ENCODE measurements around the gene KCNN3.

KCNN3 gene

DNA sequence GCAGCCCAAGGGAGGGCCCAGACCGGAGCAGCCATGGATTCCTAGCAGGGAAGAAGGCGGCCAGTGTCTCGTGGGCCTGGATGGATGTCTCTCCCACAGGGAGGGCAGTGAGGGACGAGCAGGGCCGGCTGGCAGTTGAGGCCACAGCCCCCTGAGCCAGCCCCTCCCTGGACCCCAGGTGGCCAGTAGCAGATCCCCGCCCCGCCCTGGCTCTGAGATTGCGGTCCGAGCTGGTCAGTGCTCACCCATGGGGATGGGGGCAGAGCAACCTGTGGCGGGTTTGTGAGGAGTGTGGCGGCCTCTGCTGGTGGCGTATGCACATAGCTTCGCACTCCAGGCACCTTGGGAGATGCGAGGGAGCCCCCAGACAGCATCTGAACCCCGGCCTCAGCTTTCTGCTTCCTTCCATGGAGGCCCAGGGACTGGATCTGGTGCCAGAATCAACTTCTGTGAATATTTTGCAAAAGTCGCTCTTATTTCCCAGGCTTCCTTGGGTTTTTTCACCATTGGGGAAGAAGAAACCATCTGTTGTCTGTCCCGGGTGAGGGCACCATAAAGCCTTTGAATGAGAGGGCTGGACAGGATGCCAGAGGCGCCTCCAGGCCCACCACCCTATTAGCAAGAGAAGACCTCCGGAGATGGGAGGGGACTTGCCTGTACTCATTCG is 8.4 kb upstream of the KCNN3 start:
- DNase-seq = peak; percentile 60

DNA sequence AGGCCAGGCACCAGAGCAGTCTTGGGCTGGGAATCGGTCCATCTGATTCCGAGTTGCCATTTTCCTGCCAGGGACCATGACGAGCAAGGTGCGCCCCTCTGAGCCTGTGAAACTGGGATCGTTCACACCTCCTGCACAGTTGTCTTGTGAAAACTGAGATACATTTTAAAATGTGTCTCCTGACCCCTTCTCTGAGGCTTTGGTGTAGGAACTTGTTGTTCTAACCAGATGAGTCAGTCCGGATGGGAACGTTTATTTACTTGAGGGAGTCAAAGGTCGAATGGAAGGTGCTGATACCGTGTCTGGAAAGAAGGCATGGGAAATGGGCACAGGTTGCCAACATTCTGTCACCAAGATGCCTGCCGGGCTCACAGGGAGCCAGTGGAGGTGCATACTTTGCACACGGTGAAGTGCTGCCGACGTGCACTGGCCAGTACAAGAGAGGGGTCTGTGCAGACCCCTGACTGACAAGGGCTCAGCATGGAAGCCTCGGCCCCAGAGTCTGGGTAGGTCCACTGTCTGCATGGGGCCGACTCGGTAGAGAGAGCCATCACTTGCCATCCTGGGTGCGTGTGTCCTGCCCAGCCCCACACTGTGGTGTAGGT is 7.4 kb upstream of the KCNN3 start:
- DNase-seq = no peak

DNA sequence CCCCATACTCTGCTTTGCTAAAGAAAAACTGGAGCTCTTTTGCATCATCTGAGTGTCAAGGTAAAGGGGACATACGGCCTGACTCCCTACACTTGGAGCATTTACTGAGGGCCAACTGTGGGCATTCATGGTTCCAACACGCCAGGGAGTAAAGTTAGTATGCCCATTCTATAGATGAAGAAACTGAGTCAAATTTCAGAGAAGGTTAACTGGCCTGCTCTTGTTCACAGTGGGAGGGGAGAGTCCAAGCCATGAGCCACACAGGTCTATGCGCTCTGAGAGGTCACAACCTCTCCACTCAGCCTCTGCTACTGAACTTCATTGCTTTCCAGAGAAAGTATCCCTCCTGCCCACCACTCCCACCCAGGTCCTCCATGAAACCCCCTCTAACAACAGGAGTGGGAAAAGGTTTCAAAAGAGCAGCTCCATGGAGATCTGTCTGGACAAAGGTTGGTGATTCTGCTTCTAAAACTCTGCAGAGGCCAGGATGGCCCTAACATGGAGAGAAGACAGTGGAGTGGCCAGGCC is 6.8 kb upstream of the KCNN3 start:
- DNase-seq = no peak

DNA sequence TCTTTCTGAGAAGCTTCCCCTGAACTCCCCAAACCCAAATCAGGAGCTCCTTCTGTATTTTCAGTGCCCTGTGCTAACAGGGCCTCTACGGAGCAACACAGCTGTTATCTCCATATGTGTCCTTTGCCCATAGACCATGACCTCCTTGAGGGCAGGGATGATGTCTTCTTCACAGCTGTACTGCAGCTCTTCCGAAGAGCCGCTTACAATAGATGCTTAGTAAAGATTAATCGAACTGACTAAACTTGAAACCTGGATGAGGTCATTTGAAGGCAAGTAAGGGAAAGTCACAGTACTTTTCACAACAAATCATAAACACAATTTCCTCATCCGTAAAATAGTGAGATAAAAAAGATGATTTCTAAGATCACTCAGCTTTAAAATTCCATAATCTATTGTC is 4.4 kb upstream of the KCNN3 start:
- DNase-seq = no peak

DNA sequence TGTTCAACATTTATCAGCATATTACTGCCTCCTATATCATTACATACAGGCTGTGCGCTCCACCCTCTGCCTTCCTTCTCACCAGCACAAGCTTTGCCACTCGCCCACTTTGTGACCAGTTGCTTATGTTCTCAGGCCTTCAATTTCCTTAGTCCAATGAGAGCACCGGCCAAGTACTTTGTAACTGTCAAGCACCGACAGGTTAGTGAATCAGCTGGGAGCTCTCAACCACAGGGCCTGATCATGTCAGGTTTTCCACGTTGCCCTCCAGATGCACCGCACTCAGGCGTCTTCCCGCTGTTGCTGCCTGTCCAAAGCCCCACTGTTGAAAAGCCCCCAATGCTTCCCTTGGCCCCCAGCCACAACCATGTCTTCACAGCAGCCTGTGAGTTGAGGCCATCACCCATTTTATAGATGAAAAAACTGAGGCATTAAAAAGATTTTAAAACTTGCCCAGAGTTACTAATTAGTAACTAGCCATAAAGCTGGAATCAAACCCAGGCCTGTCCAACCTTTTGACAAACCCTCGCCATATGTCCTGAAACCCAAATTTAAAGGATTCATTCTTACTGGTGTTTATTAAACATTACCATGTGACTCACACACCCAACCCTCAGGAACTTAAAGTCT is 3.4 kb upstream of the KCNN3 start:
- no peak for DNase-seq

DNA sequence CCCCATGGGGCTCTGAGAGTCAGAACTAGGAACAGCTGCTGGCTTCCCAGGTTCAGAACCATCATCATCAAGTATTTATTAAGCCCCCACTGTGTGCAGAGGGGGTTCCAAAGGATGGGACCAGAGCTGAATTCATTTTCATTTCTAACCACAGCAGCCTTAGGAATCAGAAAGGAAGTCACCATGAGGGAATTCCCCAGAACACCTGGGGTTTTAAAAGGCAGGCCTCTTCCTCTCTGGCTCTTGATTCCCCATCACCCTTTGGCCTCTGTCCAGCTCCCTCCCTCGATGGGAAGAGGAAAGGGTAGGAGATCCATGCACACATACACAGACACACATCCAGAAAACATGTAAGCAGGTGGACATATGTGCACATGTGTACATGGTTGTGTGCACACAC is 1.3 kb upstream of the KCNN3 start:
- no peak for DNase-seq

DNA sequence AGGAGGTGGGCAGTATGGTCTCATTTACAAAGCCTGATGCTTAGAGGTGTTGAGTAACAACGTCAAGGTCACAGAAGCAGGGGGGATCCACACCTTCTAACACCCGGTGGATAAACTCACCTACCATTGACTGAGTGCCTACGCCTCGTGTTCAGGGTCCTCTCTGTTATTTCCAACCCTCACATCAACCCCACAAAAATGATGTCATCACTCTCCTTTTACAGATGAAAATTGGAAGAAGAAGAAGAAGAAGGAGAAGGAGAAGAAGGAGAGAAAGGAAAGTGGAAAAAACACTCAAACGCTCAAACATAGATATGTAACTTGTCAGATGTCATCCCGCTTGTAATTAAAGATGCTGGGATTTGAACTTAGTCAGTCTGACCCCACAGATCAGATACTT is 653 bp upstream of the KCNN3 start:
- DNase-seq = no peak

DNA sequence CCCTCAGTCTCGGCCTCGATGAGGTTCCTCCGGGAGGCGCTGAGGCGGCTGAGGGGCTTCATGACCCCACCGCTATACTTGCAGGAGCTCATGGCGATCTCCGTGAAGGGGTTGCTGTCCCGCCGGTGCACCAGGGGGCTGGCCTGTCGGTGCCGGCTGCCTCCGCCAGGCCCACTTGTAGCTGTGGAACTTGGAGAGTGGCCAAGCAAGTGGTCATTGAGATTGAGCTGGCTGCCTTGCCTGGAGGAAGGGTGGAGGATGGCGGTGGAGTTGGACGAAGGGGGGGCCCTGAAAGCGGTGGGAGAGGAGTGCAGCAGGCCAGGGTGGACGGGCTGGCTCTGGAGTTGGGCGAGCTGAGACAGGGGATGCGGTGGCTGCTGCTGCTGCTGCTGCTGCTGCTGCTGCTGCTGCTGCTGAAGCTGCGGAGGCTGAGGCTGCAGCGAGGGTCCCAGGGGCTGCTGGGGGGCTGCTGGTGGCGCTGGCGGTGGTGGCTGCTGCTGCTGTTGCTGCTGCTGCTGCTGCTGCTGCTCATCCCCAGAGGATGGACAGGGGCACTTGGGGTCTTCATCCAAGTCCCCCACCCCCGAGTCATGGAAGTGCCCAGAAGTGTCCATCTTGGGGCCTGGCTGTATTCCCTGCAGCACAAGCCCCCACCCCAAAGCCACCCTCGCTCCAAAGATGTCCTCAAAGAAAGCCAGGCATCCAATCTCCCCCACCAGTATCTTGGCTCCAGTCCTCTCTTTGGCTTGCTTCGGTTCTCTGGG is 548 bp downstream of the KCNN3 start:
- DNase-seq = no peak

DNA sequence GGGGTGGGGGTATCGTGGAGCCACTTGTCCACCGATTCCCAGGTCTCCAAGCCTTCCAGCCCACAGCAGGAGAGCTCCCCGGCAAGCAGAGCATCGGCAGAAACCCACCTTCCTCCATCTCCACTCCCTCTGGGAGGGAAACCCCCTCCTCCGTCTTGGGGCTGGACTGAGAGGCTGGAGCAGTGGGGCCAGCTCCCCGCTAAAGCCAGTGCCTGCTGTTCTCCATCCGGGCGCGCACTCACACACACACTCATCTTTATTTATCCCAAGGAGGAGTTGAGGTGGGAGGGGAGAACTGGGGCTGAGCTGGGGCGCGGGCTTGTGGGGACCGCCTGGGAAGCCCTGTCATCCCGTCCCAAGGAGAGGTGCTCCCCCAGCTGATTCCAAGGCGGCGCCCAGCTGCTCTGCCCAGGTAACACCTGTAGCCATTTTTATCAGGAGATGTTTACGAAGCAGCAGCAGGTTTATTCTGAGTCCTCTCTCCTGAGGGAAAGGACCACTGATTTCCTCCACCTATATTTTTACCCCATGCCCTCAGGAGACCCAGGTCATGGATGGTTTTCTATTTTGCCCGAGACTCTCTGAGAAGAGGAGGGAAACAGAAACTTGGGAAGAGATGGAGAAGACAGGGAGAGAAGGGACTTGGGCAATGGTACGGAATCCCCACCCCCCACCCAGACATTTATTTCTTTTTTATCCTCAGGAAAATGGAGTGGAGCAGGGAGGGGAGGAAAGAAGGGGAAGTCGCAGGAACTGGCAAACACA is 2.1 kb downstream of the KCNN3 start:
- no peak for DNase-seq

DNA sequence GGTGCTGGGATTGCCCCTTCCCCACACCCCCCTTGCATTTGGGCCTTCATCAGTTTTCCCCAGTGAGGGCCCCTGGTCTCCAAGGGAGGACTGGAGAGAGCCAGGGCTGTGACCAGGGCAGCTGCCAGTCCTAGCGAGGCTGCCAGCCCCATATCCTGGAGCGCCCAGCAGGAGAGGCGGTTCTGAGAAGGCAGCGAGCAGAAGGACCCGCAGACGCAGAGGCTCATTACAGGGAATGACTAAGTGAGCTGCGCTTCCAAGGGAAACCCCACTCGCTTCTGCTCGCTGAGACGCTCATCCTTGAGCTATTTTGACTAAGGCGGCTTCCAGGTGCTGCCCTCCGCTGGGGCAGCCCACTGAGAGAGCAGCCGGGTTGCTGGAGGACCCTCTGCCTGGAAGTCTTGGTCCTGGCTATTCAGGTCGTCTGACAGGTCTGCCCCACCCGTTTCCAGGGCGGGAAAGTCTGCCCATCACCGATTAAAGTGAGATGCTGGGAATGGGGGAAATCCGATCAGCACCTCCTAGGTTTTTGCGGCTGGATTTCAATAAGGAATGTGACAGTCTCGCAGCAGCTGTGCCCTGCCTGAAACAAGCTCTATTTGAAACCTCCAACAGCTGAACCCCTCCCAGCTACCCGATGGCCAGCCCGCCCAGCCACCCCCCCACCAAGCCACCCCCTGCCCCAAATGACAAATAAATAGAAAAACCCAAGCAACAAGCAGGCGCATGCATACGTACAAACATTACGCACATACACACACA is 2.8 kb downstream of the KCNN3 start:
- DNase-seq = no peak

DNA sequence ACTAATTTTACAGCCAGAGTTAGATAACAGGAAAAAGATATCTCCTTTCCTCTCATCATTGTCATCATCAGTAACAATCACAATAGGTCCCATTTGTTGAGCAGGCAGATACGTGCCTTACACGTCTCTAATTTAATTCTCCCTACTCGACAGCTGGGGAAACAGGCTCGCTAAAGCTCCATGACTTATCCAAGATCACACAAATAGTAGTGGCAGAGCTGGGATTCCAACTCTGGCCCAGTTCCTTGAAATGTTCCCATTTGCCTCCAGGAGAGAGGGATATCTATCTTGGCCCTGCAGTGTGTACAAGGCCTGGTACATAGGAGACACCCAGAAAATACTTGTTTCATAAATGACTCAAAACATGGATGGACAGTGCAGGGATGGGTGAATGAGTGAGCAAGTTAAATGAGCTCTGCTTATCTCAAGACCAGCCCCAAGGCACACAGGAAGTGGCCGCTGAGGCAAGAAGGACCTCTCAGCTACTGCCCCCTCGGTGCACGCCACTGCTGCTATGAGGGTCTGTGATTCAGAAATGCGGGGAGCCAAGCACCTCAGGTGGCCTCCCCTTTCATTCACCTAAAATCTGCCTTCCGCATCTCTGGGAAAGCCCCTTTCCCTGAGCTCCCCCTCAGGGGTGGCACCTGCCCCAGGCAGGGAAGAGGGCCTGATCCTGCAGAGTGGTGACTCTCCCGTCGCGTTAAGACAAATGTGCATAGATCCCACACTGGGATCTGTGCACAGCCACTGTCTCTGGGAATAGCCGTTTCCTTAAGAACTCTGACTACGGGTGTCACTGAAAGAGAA is 3.6 kb downstream of the KCNN3 start:
- no peak for DNase-seq

DNA sequence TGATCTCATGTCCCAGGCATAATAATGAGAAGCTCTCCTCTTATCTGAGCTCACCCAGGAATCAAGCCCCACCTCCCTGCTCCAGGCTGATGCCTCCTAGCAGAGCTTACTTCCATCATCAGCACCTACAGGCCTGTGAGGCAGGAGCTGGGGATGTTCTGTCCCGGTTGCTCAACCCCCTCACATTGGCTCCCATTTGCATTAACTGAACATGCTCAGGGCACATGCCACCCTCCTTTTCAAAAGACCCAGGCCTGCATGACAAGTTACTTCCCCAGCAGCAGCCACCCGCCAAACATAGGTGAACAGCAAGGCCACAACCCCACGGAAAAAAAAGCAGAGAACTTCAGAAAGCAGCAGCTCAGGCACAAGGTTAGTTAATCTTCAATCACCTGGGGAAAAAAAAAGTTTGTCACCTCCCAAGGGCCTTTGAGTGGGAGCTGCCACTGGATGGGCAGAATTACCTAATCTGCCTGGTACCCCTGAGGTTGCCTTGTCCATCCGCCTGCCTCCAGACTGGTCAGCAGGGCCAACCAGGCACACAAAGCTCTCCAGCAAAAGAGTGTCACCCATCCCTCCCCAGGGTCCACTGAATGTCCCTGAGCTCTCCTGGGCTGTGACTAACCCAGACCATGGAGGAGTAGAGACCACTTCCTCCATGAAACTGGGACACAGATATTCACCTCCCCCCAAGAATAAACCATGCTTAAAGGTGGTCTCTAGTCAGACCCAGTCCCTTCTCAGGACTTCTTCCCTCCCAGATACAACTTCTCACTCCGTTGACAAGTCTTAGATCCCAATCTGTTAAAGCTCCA is 4.4 kb downstream of the KCNN3 start:
- DNase-seq = no peak

DNA sequence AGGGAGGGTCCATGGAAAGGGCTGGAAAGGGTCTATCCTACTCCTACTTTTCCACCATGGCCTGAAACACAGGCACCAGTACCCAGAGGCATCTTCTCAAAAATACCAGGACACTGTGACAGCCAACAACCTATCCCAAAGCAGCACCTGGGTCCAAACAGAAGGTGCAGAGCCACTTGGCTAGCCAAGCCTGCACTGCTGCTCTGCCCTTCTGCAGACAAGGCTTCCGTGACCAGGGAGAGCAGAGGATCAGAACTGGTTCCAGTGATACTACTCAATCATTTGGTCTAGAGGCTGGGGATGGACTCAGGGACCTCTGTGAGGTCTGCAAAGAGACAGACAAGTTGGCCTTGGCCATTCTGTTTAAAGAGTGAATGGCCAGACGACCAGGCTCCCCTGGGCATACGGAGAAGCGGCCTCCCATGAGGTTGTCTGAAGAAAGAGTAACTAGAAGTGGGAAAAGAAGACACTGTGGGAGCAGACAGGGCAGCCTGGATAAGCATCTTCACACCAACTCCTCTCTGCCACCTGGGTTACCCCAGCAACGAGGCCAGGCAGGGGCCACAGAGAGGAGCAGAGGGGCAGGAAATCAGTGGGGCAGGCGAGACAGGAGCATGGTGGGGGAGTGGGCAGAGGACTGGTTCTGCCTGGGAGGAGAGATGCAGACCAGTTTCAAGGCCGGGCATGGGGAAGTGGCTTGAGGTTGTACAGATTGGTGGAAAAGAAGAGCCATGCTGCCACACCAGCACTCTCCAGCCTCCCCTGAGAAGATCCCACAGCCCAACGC is 5.7 kb downstream of the KCNN3 start:
- no peak for DNase-seq

DNA sequence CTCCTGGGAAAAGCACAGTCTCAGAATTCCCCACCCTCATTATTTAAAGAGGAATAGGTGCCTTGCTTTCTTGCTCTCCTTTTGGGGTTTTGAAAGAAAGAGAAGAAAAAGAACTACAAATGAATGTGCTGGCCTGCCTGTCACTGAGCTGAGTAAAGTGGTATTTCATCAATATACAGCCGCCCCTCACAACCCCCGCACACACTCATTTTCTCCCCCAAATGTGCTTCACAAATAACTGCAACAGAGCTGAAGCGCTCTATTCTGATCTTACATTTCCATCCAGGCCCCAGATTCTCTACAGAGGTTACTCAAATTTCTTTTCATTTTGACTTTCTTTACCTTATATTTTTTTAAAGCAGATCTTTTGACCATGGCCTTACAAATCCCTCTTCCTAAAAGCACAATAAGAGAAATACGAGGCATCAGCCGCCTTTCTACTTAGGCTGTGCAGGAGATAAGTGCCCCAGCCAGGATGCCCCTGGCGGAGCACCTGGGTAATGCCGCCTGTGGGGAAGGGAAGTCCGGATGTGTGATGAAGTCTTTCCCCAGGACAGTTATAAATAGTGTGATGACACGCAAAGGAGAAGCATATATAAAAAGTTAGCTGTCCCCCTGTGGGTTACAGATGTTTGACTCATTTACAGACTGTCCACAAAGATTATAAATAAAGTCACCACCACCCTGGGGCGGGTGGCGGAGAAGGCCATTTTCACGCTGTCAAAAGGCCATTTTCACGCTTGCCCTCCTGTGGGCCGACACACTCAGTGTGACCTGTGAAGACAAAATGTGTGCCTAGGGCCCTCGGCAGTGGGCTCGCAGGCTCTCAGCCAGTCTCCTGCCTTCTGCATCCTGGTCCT is 6.5 kb downstream of the KCNN3 start:
- DNase-seq = no peak

DNA sequence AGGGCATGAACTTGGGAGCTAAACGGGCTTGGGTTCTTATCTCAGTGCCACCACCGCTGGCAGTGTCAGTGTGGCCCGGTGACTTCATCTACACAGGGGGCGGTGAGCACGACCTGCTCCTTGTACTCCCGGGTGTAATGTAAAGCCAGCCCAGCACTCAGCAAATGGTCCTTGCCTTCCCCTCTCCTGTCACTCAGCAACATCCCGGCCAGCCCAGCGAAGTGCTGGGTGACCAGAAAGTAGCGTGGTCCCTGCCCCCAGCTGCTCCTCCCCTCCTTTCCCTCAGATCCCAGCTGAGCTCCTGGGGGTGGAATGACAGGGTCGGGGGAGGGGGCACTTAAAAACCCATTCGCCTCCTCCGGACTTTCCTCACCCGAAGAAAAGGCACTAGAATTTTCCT is 7.2 kb downstream of the KCNN3 start:
- DNase-seq = no peak

DNA sequence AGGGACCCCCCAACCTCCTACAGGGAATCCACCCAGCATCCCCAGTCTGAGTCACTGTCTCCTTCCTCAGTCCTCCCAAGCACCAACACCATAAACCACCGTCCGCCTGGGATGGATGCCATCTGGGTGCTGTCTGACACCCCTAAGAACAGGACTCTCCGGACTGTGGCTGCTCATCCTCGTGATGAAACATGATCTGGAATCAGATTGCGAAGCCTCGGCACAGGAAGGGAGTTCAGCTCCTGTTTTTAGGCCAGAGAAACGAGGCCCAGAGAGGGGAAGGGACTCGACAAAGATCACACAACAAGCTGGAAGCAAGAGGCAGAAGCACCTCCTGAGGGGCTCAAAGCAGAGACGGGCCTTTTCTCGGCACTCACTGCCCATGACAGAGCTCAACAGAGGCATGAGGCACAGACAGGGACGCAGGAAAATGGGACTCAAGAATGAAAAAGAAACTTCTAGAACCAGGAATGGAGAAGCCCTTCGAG is 8.4 kb downstream of the KCNN3 start:
- DNase-seq = no peak

DNA sequence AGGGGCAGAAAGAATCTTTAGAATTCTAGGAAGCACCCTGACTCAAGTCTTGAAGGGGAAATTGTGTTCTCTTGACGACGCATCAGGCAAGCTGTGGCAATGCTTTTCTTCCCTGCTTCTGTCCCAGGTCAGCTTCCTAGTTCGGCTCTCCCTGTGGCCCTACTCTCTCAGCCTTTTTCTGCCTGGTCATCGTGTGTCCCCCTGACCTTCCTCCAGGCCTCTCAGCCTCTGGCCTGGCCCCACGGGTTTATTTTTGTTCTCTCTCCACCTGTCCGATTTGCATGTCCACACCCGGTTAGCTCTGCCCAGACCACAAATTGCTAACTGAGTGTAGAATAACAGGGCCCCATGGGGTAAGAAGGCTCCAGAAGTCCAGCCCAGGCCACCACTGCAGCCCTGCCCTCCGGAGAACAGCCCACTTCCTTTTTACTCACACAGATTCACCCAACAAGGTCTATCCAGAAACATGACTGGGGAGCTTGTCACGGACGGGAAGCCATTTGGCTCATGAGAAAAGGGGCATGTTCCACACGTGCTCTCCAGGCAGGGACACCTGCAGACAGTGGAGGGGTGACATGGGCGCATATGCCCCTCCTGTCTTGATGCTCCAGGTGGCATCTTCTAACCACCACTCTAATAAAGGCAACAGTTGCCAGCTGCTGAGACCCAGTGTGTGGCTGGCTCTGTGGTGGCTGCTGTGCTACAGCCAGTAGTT is 9.8 kb downstream of the KCNN3 start:
- DNase-seq = no peak

DNA sequence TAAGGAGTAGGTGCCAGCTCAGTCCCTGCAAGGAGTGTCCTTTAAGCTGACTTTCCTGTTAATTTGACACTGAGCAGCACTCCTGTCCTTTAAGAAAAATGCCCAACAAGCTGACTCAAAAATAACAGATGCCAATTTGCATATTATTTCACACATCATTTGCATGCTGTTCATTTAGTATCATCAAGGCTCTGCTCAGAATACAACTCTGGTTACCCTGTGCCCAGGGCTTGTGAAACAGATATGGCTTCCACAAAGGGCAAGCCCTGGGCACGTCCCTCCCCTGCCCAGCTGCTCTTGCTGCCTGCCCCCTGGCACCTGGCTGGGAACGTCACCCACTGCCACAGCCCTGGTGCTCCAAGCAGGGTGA is 10.3 kb downstream of the KCNN3 start:
- DNase-seq = no peak
